RPMI8226 (cell line): ENCODE data around the gene SPAG9.

Experiments used
- DNase-seq: peaks from one replicate; pipeline ENCODE4 v3.0.0-alpha.2; 2015

Gene SPAG9

GRCh38 chr17:50913120-50913519 is 207.5 kb downstream of the SPAG9 start:
- DNase-seq = no peak
